ENCODE measurements around the gene NOL9. TPM values are rescaled to one million over a fixed set of nuclear protein-coding genes. Genes with fewer than 3 reads are reported as not detected.

Gene NOL9
- total and polyA plus RNA-seq, 2 of the 13 experiments (the other 11 are each of a cell fraction or from before 2014, with no cell fraction given), result 18.0 to 24.7 TPM

DNA sequence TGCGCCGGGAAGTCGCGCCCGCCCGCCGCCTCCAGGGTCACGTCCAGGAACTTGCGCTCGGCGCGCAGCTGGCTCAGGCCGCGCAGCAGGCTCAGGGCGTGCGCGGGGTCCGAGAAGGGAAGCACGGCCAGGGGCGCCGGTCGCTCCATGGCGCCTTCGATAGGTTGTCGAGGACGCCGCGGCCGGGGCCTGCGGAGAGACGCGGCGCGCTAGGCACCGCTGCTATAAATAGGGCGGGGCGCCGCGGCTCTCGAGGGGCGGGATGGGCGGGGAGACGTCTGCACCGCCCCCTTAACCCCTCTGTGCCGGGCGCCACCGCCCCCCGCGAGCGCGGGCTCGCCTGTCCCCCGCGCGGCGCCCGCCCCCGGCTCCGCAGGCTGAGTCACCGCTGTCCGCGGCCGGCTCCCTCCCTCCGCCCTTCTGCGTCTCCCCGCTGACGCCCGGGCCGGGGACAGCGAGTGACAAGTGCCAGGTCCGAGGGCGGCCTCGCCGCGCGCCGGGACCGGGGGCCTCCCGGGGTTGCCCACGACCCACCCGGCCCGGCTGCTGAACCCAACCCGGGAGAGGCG, 48.4 kb upstream of the NOL9 start, which contains the start of gene KLHL21 (continued):
- TF ChIP-seq ZSCAN9 (CRISPR knock-in tag; IDR thresholded peaks at IDR 0.05; ENCODE audit: borderline replicate concordance) (no peak; the same call in 1 of the 2 replicates), ZBTB21 (CRISPR knock-in tag; IDR thresholded peaks at IDR 0.05) (no peak), HNRNPK (IDR thresholded peaks at IDR 0.05; ENCODE audit: low read depth, low read length, poor library complexity, severe bottlenecking) (peak; percentile 21), NBN (conservative IDR thresholded peaks at IDR 0.05) (no peak), PHF5A (CRISPR knock-in tag; IDR thresholded peaks at IDR 0.05; ENCODE audit: low read depth, unreplicated experiment) (no peak), RFX3 (CRISPR knock-in tag; IDR thresholded peaks at IDR 0.05) (no peak), DNMT1 (CRISPR knock-in tag; IDR thresholded peaks at IDR 0.05) (0 out of 2 replicates have a peak, but pooled peaks have one; percentile 65), ZBTB39 (CRISPR knock-in tag; IDR thresholded peaks at IDR 0.05) (no peak; the same call in 1 of the 2 replicates), RAD51 (IDR thresholded peaks at IDR 0.05; ENCODE audit: borderline replicate concordance) (no peak), MATR3 (CRISPR knock-in tag; IDR thresholded peaks at IDR 0.05) (no peak), ZNF839 (CRISPR knock-in tag; IDR thresholded peaks at IDR 0.05; ENCODE audit: borderline replicate concordance) (no peak), ZBTB7B (CRISPR knock-in tag; IDR thresholded peaks at IDR 0.05) (peak; percentile 11; the same call in 1 of the 2 replicates), TAF1 (CRISPR knock-in tag; IDR thresholded peaks at IDR 0.05) (peak; percentile 88), ZNF569 (CRISPR knock-in tag; IDR thresholded peaks at IDR 0.05; ENCODE audit: borderline replicate concordance) (no peak)
- TF ChIP-seq, protein P1, sequence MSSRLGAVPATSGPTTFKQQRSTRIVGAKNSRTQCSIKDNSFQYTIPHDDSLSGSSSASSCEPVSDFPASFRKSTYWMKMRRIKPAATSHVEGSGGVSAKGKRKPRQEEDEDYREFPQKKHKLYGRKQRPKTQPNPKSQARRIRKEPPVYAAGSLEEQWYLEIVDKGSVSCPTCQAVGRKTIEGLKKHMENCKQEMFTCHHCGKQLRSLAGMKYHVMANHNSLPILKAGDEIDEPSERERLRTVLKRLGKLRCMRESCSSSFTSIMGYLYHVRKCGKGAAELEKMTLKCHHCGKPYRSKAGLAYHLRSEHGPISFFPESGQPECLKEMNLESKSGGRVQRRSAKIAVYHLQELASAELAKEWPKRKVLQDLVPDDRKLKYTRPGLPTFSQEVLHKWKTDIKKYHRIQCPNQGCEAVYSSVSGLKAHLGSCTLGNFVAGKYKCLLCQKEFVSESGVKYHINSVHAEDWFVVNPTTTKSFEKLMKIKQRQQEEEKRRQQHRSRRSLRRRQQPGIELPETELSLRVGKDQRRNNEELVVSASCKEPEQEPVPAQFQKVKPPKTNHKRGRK (CRISPR knock-in tag; IDR thresholded peaks at IDR 0.05), result no peak
- TF ChIP-seq, protein P2, sequence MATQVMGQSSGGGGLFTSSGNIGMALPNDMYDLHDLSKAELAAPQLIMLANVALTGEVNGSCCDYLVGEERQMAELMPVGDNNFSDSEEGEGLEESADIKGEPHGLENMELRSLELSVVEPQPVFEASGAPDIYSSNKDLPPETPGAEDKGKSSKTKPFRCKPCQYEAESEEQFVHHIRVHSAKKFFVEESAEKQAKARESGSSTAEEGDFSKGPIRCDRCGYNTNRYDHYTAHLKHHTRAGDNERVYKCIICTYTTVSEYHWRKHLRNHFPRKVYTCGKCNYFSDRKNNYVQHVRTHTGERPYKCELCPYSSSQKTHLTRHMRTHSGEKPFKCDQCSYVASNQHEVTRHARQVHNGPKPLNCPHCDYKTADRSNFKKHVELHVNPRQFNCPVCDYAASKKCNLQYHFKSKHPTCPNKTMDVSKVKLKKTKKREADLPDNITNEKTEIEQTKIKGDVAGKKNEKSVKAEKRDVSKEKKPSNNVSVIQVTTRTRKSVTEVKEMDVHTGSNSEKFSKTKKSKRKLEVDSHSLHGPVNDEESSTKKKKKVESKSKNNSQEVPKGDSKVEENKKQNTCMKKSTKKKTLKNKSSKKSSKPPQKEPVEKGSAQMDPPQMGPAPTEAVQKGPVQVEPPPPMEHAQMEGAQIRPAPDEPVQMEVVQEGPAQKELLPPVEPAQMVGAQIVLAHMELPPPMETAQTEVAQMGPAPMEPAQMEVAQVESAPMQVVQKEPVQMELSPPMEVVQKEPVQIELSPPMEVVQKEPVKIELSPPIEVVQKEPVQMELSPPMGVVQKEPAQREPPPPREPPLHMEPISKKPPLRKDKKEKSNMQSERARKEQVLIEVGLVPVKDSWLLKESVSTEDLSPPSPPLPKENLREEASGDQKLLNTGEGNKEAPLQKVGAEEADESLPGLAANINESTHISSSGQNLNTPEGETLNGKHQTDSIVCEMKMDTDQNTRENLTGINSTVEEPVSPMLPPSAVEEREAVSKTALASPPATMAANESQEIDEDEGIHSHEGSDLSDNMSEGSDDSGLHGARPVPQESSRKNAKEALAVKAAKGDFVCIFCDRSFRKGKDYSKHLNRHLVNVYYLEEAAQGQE (IDR thresholded peaks at IDR 0.05; ENCODE audit: borderline replicate concordance in 1 of 2, low read depth in 1 of 2, low read length in 2 of 2), result 0 out of 4 replicates have a peak, but pooled peaks of 1 of the 2 experiments have one; percentile 44
- TF ChIP-seq, protein P3, sequence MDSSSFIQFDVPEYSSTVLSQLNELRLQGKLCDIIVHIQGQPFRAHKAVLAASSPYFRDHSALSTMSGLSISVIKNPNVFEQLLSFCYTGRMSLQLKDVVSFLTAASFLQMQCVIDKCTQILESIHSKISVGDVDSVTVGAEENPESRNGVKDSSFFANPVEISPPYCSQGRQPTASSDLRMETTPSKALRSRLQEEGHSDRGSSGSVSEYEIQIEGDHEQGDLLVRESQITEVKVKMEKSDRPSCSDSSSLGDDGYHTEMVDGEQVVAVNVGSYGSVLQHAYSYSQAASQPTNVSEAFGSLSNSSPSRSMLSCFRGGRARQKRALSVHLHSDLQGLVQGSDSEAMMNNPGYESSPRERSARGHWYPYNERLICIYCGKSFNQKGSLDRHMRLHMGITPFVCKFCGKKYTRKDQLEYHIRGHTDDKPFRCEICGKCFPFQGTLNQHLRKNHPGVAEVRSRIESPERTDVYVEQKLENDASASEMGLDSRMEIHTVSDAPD (CRISPR knock-in tag; IDR thresholded peaks at IDR 0.05), result peak; percentile 61; the same call in 1 of the 2 replicates
- TF ChIP-seq, protein P4, sequence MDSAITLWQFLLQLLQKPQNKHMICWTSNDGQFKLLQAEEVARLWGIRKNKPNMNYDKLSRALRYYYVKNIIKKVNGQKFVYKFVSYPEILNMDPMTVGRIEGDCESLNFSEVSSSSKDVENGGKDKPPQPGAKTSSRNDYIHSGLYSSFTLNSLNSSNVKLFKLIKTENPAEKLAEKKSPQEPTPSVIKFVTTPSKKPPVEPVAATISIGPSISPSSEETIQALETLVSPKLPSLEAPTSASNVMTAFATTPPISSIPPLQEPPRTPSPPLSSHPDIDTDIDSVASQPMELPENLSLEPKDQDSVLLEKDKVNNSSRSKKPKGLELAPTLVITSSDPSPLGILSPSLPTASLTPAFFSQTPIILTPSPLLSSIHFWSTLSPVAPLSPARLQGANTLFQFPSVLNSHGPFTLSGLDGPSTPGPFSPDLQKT (CRISPR knock-in tag; IDR thresholded peaks at IDR 0.05; ENCODE audit: borderline replicate concordance), result no peak
